Prostate gland (tissue), 2 donors: Measurements from ENCODE around the gene VPS26B.

Experiments used
- POLR2A ChIP-seq: fragments of 450-650 bp; IDR thresholded peaks from one replicate; pipeline ENCODE4 v1.6.1; 2016; ENCODE audit warnings: antibody characterized with exemption, mild to moderate bottlenecking
- POLR2AphosphoS5 ChIP-seq: sonication (generic); formaldehyde crosslinking; IDR thresholded peaks from one replicate; pipeline ENCODE4 v1.6.1; 2017; ENCODE audit warnings: antibody characterized with exemption
- TF ChIP-seq, protein P1 (sequence below), 4 experiments: fragments of 200-600 bp in 2 of 4; fragments of 450-650 bp in 2 of 4; sonication (generic) in 2 of 4; IDR thresholded peaks; 1 replicate in 3 of 4; 2 replicates in 1 of 4; pipeline ENCODE4 v1.5.1; 2016 to 2019; ENCODE audit warnings: antibody characterized with exemption in 4 of 4, mild to moderate bottlenecking in 2 of 4, moderate library complexity in 2 of 4

DNA sequence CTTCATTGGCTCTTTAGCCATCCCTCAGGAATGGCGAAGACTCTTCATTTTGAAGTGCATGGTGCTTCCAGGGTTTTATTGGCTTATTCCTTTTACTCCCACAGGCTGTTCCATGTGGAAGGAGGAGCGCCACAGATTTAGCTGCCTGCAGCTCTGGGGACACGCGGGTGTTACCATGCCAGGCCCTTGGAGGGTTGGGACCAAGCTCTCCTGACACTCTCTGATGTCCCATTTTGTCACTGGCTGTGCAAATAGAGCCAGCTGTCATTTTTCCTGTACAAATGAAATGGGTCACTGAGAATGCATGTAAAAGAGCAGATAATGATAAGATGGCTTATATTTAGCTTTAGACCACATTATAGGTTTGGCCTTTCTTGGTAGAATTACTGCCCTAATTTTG, 19.4 kb downstream of the VPS26B start:
- TF ChIP-seq, protein P1, sequence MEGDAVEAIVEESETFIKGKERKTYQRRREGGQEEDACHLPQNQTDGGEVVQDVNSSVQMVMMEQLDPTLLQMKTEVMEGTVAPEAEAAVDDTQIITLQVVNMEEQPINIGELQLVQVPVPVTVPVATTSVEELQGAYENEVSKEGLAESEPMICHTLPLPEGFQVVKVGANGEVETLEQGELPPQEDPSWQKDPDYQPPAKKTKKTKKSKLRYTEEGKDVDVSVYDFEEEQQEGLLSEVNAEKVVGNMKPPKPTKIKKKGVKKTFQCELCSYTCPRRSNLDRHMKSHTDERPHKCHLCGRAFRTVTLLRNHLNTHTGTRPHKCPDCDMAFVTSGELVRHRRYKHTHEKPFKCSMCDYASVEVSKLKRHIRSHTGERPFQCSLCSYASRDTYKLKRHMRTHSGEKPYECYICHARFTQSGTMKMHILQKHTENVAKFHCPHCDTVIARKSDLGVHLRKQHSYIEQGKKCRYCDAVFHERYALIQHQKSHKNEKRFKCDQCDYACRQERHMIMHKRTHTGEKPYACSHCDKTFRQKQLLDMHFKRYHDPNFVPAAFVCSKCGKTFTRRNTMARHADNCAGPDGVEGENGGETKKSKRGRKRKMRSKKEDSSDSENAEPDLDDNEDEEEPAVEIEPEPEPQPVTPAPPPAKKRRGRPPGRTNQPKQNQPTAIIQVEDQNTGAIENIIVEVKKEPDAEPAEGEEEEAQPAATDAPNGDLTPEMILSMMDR (IDR thresholded peaks at IDR 0.05), result no peak
- no peak for TF ChIP-seq POLR2A
- TF ChIP-seq POLR2AphosphoS5, result no peak
